GM18951 (cell line): Measurements from ENCODE around the gene DAPK3.
"Not testable (repeated sequence)": the region's sequence is repeated elsewhere in the genome, so short reads cannot be mapped to it uniquely, and the experiment has no call there.

Experiments
- POLR2A ChIP-seq: IDR thresholded peaks from 4 replicates; pipeline ENCODE4 v1.6.1; 2011; ENCODE audit warnings: mild to moderate bottlenecking; ENCODE audit not compliant: insufficient read length, insufficient read depth; ENCODE audit errors: extremely low read depth
- in situ Hi-C: fragments of 300-500 bp; cut with MboI; formaldehyde crosslinking; loops from one replicate; pipeline ENCODE4 v1.12.0; 2022; ENCODE audit warnings: low sequenced_read_pairs, mixed read lengths, inconsistent platforms; ENCODE audit not compliant: unreplicated experiment

Gene DAPK3

GRCh38 chr19:3966051-3967017, 4.6 kb downstream of the DAPK3 start:
- in situ Hi-C loops, result no loop called here
- TF ChIP-seq POLR2A, result no peak

- in situ Hi-C loops, result no loop called here
- no peak for TF ChIP-seq POLR2A
Observed at GRCh38 chr19:3964256-3965194, 6.4 kb downstream of the DAPK3 start.

GRCh38 chr19:3963458-3964255, 7.2 kb downstream of the DAPK3 start:
- TF ChIP-seq POLR2A, result no peak
- in situ Hi-C loops, result no loop called here

- no peak for TF ChIP-seq POLR2A
- in situ Hi-C loops, result no loop called here
Observed at GRCh38 chr19:3961007-3961406, 9.9 kb downstream of the DAPK3 start.

- in situ Hi-C loops, result no loop called here
- TF ChIP-seq POLR2A, result no peak
Observed at GRCh38 chr19:3959766-3960131, 11.2 kb downstream of the DAPK3 start.

GRCh38 chr19:3958836-3959765, 11.8 kb downstream of the DAPK3 start:
- in situ Hi-C loops, result no loop called here
- no peak for TF ChIP-seq POLR2A

- TF ChIP-seq POLR2A, result no peak
- in situ Hi-C loops, result no loop called here
Observed at GRCh38 chr19:3955688-3956087, 15.2 kb downstream of the DAPK3 start.

GRCh38 chr19:3955276-3955675, 15.6 kb downstream of the DAPK3 start:
- in situ Hi-C loops, result not testable (repeated sequence)

- no peak for TF ChIP-seq POLR2A
- in situ Hi-C loops, result no loop called here
Observed at GRCh38 chr19:3954107-3954506, 16.8 kb downstream of the DAPK3 start.

- in situ Hi-C loops, result not testable (repeated sequence)
Observed at GRCh38 chr19:3952755-3953276, 18.1 kb downstream of the DAPK3 start.

- TF ChIP-seq POLR2A, result no peak
- in situ Hi-C loops, result no loop called here
Observed at GRCh38 chr19:3950871-3951861, 19.7 kb downstream of the DAPK3 start.
